Ishikawa (cell line): ENCODE data around the gene GZF1.

Source experiments
- CEBPB ChIP-seq: IDR thresholded peaks from 2 replicates; pipeline ENCODE4 v1.6.1; 2012
- CREB1 ChIP-seq: IDR thresholded peaks from 2 replicates; pipeline ENCODE4 v1.6.1; 2012; ENCODE audit warnings: low read depth
- EP300 ChIP-seq: IDR thresholded peaks from 2 replicates; pipeline ENCODE4 v1.6.1; 2012; ENCODE audit warnings: borderline replicate concordance
- FOXM1 ChIP-seq: IDR thresholded peaks from 2 replicates; pipeline ENCODE4 v1.6.1; 2012; ENCODE audit warnings: low read depth, borderline replicate concordance
- NFIC ChIP-seq: IDR thresholded peaks from 2 replicates; pipeline ENCODE4 v1.6.1; 2012
- RAD21 ChIP-seq: IDR thresholded peaks from 2 replicates; pipeline ENCODE4 v1.6.1; 2012; ENCODE audit warnings: low read depth
- TCF12 ChIP-seq: IDR thresholded peaks from 2 replicates; pipeline ENCODE4 v1.6.1; 2012; ENCODE audit warnings: low read depth
- YY1 ChIP-seq: IDR thresholded peaks from 2 replicates; pipeline ENCODE4 v1.6.1; 2012; ENCODE audit warnings: low read depth
- ZBTB7A ChIP-seq: IDR thresholded peaks from 2 replicates; pipeline ENCODE4 v1.6.1; 2012; ENCODE audit warnings: low read depth
- TF ChIP-seq, protein P1 (sequence below): IDR thresholded peaks from 2 replicates; pipeline ENCODE4 v1.6.1; 2012

DNA sequence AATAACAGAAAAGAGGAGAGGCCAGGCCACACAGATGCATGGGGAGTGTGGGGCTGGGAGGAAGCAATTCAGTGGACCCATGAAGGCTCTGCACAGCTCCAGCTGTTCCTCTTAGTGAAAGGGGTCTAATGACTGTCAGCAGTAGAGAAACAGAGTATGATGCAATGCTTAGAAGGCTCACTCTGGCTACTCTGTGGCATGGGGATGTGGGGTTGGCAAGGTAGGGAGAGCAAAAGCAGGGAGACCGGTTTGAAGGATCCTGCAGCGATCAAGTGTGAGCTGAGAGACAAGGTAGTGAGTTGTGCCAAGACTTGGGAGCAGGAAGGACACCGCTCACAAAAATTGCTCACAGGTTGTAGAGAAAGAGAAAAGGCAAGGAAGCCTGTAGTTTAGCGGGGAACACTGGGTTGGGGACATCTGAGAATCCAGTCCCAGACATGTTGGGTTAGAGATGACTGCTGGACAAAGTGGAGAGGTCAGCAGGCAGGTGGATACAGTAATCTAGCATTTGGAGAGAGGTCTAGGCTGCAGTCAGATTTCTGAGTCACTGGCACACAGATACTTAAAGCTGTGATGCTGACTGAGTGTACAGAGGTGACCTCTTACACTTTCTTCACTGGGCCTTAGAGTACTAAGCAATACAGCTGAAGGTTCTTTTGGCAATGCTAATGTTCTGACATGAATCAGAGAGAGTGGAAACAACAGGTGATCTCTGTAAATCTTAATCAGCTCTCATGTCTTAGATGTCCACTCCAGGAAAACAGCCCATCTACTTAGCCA, 32.2 kb downstream of the GZF1 start:
- TF ChIP-seq, protein P1, sequence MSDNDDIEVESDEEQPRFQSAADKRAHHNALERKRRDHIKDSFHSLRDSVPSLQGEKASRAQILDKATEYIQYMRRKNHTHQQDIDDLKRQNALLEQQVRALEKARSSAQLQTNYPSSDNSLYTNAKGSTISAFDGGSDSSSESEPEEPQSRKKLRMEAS: no peak
- TF ChIP-seq CREB1 (no peak), YY1 (no peak), FOXM1 (no peak), EP300 (no peak), RAD21 (no peak), NFIC (no peak), CEBPB (no peak), TCF12 (no peak), ZBTB7A (no peak)
